C4-2B (cell line): ENCODE results near the gene TGFB1.

Experiments
- CTCF ChIP-seq: fragments of 450-650 bp; conservative IDR thresholded peaks from 2 replicates; pipeline ENCODE4 v1.5.1; 2017; ENCODE audit warnings: mild to moderate bottlenecking
- ZFX ChIP-seq: fragments of 450-650 bp; IDR thresholded peaks from 2 replicates; pipeline ENCODE4 v1.6.1; 2017

- TF ChIP-seq CTCF (no peak), ZFX (no peak)
These were observed 11.8 kb downstream of the TGFB1 start for GRCh38 chr19:41341669-41342490.
